Activated CD8-positive, alpha-beta T cell treated with anti-CD3 and anti-CD28 coated beads for 36 hours (primary cell): ENCODE results near the gene KAZN. TPM values are rescaled to one million over a fixed set of nuclear protein-coding genes. Genes with fewer than 3 reads are reported as not detected.

Source experiments
- ATAC-seq: fragments of 200-7000 bp; cut with Tn5 transposase; one replicate; pipeline ENCODE4 v1.10.0; 2021; ENCODE audit warnings: mild to moderate bottlenecking, moderate library complexity
- CTCF ChIA-PET: fragments of 350-600 bp; sonication (Branson Sonifier 250); formaldehyde crosslinking; loops from one replicate; lab custom pipeline; 2021; ENCODE audit warnings: antibody characterized with exemption; lab: Charles Lee
- POLR2A ChIA-PET: fragments of 350-600 bp; sonication (Branson Sonifier 250); formaldehyde crosslinking; loops from one replicate; lab custom pipeline; 2021; ENCODE audit warnings: antibody characterized with exemption; lab: Charles Lee
- DNase-seq: peaks from one replicate; pipeline ENCODE4 v3.0.0-alpha.2; 2020
- H3K27ac Mint-ChIP-seq: one replicate; pipeline ENCODE4 v1.8.0; 2021; ENCODE audit warnings: mild to moderate bottlenecking, mixed read lengths
- H3K27me3 Mint-ChIP-seq: one replicate; pipeline ENCODE4 v1.8.0; 2021; ENCODE audit warnings: mixed read lengths
- H3K36me3 Mint-ChIP-seq: one replicate; pipeline ENCODE4 v1.8.0; 2021; ENCODE audit warnings: low read depth, mixed read lengths
- H3K4me1 Mint-ChIP-seq: one replicate; pipeline ENCODE4 v1.8.0; 2021; ENCODE audit warnings: low read depth, mixed read lengths
- H3K4me3 Mint-ChIP-seq: one replicate; pipeline ENCODE4 v1.8.0; 2021; ENCODE audit warnings: mild to moderate bottlenecking, moderate library complexity, mixed read lengths
- H3K9me3 Mint-ChIP-seq: one replicate; pipeline ENCODE4 v1.8.0; 2021; ENCODE audit warnings: mixed read lengths
- intact Hi-C: fragments of 100-400 bp; cut with micrococcal nuclease; formaldehyde crosslinking; loops from one replicate; pipeline ENCODE4 v1.10.0; 2022
- total RNA-seq, 2 experiments: library from RNA; stranded (reverse); gene quantifications; one replicate each; pipeline ENCODE4 v1.2.3, GENCODE V29; 2021
- TF ChIP-seq, protein P1 (sequence below): fragments of 200-600 bp; IDR thresholded peaks from one replicate; pipeline ENCODE4 v1.8.0; 2022; ENCODE audit warnings: antibody characterized with exemption, mild to moderate bottlenecking

The KAZN gene
- total RNA-seq, 2 experiments from 2014 or later, result 1.7 to 1.9 TPM

DNA sequence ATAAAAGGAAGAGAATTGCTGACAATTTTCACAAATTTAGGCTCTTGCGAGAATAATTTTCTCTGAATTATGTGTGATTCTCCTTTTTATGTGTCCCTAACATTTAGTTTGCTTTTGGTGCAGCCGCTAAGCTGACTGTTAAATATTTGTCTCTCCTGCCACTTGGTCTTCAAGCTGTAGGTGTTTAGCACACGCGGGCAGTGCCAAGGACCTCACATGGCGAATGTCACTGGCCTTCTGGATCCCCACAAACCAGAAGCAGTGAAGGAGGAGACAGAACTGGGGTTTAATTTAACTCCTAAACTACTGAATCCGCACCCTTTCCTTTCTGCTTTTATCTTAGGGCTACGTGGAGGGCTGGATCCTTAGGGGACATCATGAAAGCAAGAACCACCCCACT, 120.0 kb downstream of the KAZN start:
- Mint-ChIP-seq H3K4me3 (no peak overlapping the region), H3K9me3 (peaks cover 3% of the 10 kb centered on the region), H3K27me3 (peaks cover 1% of the 10 kb centered on the region), H3K36me3 (no peaks in the 10 kb centered on the region), H3K27ac (no peak overlapping the region), H3K4me1 (no peaks in the 10 kb centered on the region)
- TF ChIP-seq, protein P1, sequence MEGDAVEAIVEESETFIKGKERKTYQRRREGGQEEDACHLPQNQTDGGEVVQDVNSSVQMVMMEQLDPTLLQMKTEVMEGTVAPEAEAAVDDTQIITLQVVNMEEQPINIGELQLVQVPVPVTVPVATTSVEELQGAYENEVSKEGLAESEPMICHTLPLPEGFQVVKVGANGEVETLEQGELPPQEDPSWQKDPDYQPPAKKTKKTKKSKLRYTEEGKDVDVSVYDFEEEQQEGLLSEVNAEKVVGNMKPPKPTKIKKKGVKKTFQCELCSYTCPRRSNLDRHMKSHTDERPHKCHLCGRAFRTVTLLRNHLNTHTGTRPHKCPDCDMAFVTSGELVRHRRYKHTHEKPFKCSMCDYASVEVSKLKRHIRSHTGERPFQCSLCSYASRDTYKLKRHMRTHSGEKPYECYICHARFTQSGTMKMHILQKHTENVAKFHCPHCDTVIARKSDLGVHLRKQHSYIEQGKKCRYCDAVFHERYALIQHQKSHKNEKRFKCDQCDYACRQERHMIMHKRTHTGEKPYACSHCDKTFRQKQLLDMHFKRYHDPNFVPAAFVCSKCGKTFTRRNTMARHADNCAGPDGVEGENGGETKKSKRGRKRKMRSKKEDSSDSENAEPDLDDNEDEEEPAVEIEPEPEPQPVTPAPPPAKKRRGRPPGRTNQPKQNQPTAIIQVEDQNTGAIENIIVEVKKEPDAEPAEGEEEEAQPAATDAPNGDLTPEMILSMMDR, result no peak
- no peak for DNase-seq
- ATAC-seq, result no peak
- POLR2A ChIA-PET, result no interaction called here
- CTCF ChIA-PET, result no interaction called here
- intact Hi-C loops, result no loop called here

DNA sequence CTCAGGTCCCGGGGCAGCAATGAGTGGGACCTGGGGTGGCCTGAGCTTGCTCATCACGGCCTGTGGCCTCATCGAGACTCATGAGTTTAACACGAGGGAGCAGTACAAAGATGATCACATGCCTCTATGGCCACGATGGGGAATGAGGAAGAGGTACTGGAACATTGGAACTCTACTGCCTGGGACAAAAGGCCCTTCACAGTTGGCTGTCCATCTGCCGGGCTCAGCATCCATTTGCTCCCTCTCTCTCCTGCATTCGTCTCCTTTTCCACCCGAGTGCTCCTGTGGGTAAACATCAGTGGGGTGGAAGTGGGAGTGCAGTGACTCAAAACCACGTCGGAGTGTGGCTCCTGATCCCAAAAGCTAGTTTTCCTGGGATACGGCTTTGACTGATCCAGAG, 124.9 kb downstream of the KAZN start:
- H3K36me3 Mint-ChIP-seq, result no peaks in the 10 kb centered on the region
- DNase-seq (no peak), ATAC-seq (no peak)
- intact Hi-C loops, result no loop called here
- TF ChIP-seq, protein P1, result no peak
- H3K4me3 Mint-ChIP-seq, result no peak overlapping the region
- H3K27me3 Mint-ChIP-seq, result peaks cover 1% of the 10 kb centered on the region
- ChIA-PET CTCF (interaction anchor here (0.9 kb wide), 1 partner anchor 10 kb away, joined by 3 read pairs; no protein-coding TSS in a partner anchor), POLR2A (no interaction called here)
- no peak overlapping the region for H3K27ac Mint-ChIP-seq
- H3K9me3 Mint-ChIP-seq, result peaks cover 3% of the 10 kb centered on the region
- H3K4me1 Mint-ChIP-seq, result no peaks in the 10 kb centered on the region

DNA sequence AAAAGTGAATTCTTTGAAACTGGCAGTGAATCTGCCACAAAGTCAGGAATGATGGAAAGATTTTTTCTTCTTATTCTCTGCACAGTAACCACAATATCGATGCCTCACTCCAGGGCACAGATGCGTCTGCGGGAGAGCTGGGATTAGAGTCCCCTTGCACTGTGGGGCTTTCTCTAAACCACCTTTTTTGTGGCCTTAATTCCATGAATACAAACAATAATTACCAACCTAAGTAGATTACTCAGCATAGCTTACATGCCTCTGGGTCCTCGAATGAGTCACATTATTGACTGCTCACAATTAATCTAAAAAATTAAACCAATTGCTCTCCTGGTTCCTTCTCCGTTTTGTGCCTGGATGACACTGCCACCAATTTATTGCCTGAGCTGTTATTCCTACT, 125.8 kb downstream of the KAZN start:
- ChIA-PET CTCF (no interaction called here), POLR2A (no interaction called here)
- H3K27ac Mint-ChIP-seq, result no peak overlapping the region
- H3K9me3 Mint-ChIP-seq, result peaks cover 1% of the 10 kb centered on the region
- intact Hi-C loops, result no loop called here
- no peak for ATAC-seq
- H3K36me3 Mint-ChIP-seq, result no peaks in the 10 kb centered on the region
- no peak overlapping the region for H3K4me3 Mint-ChIP-seq
- DNase-seq, result no peak
- peaks cover 1% of the 10 kb centered on the region for H3K27me3 Mint-ChIP-seq
- TF ChIP-seq, protein P1, result no peak
- no peaks in the 10 kb centered on the region for H3K4me1 Mint-ChIP-seq

DNA sequence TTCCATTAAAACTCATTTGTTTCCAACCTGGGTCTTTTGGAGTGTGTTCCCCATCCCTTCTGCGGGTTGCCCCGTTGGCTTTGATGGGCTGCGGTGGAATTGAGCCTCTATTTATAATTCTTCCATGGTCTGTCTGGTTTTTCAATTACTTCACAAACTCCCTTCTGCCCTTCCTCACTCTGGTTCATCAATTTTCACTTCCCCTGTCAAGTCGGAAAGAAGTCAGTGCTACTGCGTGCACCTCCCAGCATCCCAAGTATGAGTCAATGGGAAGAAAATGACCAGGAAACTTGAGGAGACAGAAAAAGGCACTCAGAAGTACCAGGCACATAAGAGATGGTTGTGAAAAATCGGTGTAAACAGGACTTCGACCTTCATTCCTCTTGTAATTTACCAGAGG, 126.2 kb downstream of the KAZN start:
- Mint-ChIP-seq H3K36me3 (no peaks in the 10 kb centered on the region), H3K27me3 (peaks cover 1% of the 10 kb centered on the region), H3K27ac (no peak overlapping the region), H3K4me3 (no peak overlapping the region), H3K9me3 (no peaks in the 10 kb centered on the region), H3K4me1 (no peaks in the 10 kb centered on the region)
- ChIA-PET CTCF (no interaction called here), POLR2A (no interaction called here)
- intact Hi-C loops, result no loop called here
- TF ChIP-seq, protein P1, result no peak
- ATAC-seq (no peak), DNase-seq (no peak)

DNA sequence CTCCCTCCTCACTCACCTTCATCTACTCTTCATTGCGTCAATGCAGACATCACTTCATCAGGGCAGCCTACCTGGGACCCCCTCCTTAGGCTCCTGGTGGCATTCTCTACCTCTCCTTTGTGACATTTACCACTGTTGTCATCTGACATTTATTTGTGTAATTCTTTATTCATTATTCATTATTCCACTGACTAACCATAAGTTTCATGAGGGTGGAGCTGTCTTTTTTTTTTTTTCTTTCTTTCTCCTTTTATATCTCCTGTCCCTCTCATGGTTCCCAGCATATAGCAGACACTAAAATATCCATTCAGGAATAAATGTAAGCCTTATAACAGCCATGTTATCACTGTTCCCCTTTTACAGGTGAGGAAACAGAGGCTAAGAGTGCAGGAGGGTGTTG, 126.8 kb downstream of the KAZN start:
- intact Hi-C loops, result no loop called here
- Mint-ChIP-seq H3K27me3 (peaks cover 1% of the 10 kb centered on the region), H3K4me1 (no peaks in the 10 kb centered on the region), H3K4me3 (no peak overlapping the region), H3K36me3 (no peaks in the 10 kb centered on the region), H3K27ac (no peak overlapping the region), H3K9me3 (no peaks in the 10 kb centered on the region)
- POLR2A ChIA-PET, result no interaction called here
- TF ChIP-seq, protein P1, result no peak
- DNase-seq (no peak), ATAC-seq (no peak)
- CTCF ChIA-PET, result no interaction called here
